ENCODE measurements around the gene ZNF750. TPM values are rescaled to one million over a fixed set of nuclear protein-coding genes. Genes with fewer than 3 reads are reported as not detected.
A peak's percentile ranks its signal among the peaks of the same experiment; 100 is the strongest.

The ZNF750 gene
- total and polyA plus RNA-seq, 2 of the 13 experiments (the other 11 are each of a cell fraction or from before 2014, with no cell fraction given), result not detected

DNA sequence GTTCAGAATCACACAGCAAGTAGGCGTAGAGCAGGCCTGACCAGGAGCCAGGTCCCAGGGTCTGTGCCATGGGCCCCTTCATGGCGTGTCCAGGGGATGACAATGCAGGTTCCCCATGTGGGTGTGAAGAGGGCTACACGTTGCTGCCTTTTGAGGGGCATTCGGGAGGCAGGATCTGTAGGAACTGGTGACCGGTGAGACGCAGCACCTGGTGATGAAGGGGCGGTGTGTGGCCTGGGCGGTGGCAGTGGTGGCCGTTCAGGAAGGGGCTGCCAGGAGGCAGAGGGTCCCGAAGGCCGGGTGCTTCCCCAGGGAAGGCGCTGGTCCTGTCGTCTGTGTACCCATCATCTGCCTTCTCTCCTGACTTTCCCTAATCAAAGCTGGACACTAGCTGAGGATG, 34.6 kb downstream of the ZNF750 start:
- Histone ChIP-seq H3K4me2 (ENCODE audit: low read depth, low read length) (no peak overlapping the region), H3K9me3 (ENCODE audit: low read length) (no peaks in the 10 kb centered on the region), H2AFZ (ENCODE audit: low read length) (no peak overlapping the region), H3K79me2 (ENCODE audit: insufficient read depth, low read length) (no peaks in the 10 kb centered on the region), H3K4me1 (ENCODE audit: insufficient read depth, low read length) (no peaks in the 10 kb centered on the region), H3K9ac (ENCODE audit: insufficient read depth, low read depth, low read length) (no peak overlapping the region), H3K27me3 (ENCODE audit: control insufficient read depth in 1 of 2, insufficient read depth in 2 of 2, low read length in 2 of 2) (no peaks in the 10 kb centered on the region), H3K36me3 (replicated peaks in 1 of 2; ENCODE audit: control insufficient read depth in 1 of 2, insufficient read depth in 2 of 2, low read length in 2 of 2) (peaks cover 27 to 41% of the 10 kb centered on the region in 2 experiments; a peak in 4 of 5 replicates), H4K20me1 (ENCODE audit: insufficient read depth, low read length) (no peaks in the 10 kb centered on the region), H3K4me3 (replicated peaks in 1 of 3; ENCODE audit: insufficient read depth in 1 of 3, low read depth in 2 of 3, low read length in 3 of 3) (no peak overlapping the region), H3K27ac (ENCODE audit: extremely low read length, insufficient read depth, low read length) (no peak overlapping the region)
- intact Hi-C loops (cut with micrococcal nuclease; ENCODE audit: unreplicated experiment) (no loop called here), in situ Hi-C loops (cut with HindIII; ENCODE audit: extremely low pct_ligation_motif_present, low pct_unique_long_range_greater_than_20kb) (no loop called here)
- ChIA-PET CTCF (ENCODE audit: low intra/inter-chr PET ratio, low total read pairs) (no interaction called here), POLR2A (no interaction called here)
- FAIRE-seq (no peak), ATAC-seq (no peak), DNase-seq (ENCODE audit: low spot score) (no peak)
- BruUV-seq (replicated peaks), result no TSS peak
- TF ChIP-seq AGO2 (optimal IDR thresholded peaks at IDR 0.05; ENCODE audit: low read depth, low read length) (peak; percentile 5), ZBTB3 (CRISPR knock-in tag; IDR thresholded peaks at IDR 0.05; ENCODE audit: borderline replicate concordance, low read depth) (no peak)
- WGBS (ENCODE audit: low lambda C conversion rate), result 95% methylated on average over 12 of the region's 13 CpGs

DNA sequence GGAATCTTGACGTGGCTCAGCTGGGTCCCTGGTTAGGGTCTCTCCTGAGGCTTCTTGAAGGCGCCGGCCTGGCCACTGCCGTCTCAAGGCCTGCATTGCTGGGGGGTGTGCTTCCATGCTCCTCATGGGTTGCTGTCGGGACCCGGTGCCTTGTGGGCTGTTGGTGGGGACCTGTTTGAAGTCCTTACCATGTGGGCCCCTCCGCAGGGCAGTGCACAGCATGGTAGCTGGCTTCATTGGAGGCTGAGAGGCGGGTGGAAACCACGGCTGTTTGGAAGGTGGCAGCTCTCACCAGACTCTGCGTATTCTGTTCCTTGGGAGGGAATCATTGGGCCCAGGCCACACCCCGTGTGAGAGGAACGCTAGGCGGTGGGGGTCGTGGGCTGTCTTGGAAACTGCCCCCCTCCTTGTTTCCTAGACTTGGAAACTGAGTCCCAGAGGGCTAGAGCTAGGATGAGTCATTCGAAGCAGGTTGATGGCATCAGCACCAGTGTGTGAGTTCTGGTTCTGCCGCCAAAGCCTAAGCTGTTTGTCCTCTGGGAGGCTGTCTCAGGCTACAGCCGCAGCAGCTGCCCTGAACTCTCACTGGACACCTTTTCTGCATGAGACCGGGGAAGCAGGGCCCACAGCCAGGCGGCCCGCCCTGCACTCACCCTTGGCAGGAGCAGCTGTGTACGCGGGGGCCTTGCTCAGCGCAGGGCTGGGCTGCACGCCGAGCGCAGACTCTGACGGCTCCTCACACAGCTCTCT, 35.2 kb downstream of the ZNF750 start:
- Histone ChIP-seq H3K4me2 (ENCODE audit: low read depth, low read length) (no peak overlapping the region), H3K9ac (ENCODE audit: insufficient read depth, low read depth, low read length) (no peak overlapping the region), H3K36me3 (replicated peaks in 1 of 2; ENCODE audit: control insufficient read depth in 1 of 2, insufficient read depth in 2 of 2, low read length in 2 of 2) (peaks cover 28 to 39% of the 10 kb centered on the region in 2 experiments; a peak in 4 of 5 replicates), H3K27ac (ENCODE audit: extremely low read length, insufficient read depth, low read length) (no peak overlapping the region), H3K79me2 (ENCODE audit: insufficient read depth, low read length) (no peaks in the 10 kb centered on the region), H3K4me3 (replicated peaks in 1 of 3; ENCODE audit: insufficient read depth in 1 of 3, low read depth in 2 of 3, low read length in 3 of 3) (no peak overlapping the region), H2AFZ (ENCODE audit: low read length) (no peak overlapping the region), H3K27me3 (ENCODE audit: control insufficient read depth in 1 of 2, insufficient read depth in 2 of 2, low read length in 2 of 2) (no peaks in the 10 kb centered on the region), H3K9me3 (ENCODE audit: low read length) (no peaks in the 10 kb centered on the region), H4K20me1 (ENCODE audit: insufficient read depth, low read length) (no peaks in the 10 kb centered on the region), H3K4me1 (ENCODE audit: insufficient read depth, low read length) (no peaks in the 10 kb centered on the region)
- intact Hi-C loops (cut with micrococcal nuclease; ENCODE audit: unreplicated experiment) (no loop called here), in situ Hi-C loops (cut with HindIII; ENCODE audit: extremely low pct_ligation_motif_present, low pct_unique_long_range_greater_than_20kb) (no loop called here)
- no TSS peak for BruUV-seq (replicated peaks)
- TF ChIP-seq HDAC2 (CRISPR knock-in tag; IDR thresholded peaks at IDR 0.05) (no peak), ZNF891 (CRISPR knock-in tag; IDR thresholded peaks at IDR 0.05) (no peak), AGO2 (optimal IDR thresholded peaks at IDR 0.05; ENCODE audit: low read depth, low read length) (peak; percentile 45)
- TF ChIP-seq, protein P1, sequence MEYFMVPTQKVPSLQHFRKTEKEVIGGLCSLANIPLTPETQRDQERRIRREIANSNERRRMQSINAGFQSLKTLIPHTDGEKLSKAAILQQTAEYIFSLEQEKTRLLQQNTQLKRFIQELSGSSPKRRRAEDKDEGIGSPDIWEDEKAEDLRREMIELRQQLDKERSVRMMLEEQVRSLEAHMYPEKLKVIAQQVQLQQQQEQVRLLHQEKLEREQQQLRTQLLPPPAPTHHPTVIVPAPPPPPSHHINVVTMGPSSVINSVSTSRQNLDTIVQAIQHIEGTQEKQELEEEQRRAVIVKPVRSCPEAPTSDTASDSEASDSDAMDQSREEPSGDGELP (IDR thresholded peaks at IDR 0.05; ENCODE audit: borderline replicate concordance, low read depth), result no peak
- POLR2A ChIA-PET, result no interaction called here
- ATAC-seq (no peak), FAIRE-seq (no peak), DNase-seq (ENCODE audit: low spot score) (no peak)
- CTCF ChIA-PET (ENCODE audit: low intra/inter-chr PET ratio, low total read pairs), result no interaction called here
- 98% methylated on average over 25 of the region's 27 CpGs for WGBS (ENCODE audit: low lambda C conversion rate)
